ENCODE results near the gene AFF2.

The AFF2 gene

DNA sequence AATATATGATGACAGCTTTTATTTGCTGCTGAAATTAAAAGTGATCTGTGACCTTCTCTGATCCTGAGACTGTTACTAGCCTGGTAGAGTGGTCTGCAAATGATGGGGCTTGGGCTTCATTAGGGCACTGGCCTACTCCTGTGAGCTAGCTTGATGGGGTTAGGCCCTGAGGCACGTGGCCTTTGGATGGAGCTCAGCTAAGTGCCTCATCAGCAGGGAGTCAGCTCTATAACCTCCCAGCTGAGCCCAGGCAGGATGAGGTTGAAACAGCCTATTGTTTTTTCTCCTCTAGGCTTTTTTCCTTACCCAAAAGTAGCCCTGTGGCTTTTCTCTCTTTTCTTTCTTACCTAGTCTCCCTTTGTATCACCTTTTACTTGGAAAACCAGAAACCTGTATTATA, 92.2 kb downstream of the AFF2 start:
- no peak for DNase-seq

DNA sequence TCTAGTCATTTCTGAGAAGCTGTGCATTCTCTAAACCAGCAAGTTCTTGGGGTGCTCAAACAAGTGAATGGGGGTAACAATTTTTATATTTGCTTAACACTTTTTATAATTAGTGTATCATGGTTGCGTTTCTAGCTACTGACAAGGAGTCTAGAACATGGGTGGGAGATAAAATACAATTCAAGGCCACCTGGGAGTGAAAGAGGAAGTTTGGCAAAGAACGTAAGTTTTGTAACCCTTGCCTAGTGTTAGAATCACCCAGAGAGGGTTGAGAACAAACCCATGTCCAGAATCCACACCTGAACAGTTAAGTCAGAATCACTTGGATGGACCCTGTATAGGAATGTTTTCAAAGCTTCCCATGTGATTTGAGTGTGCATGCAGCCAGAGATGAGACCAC, 92.7 kb downstream of the AFF2 start:
- no peak for DNase-seq

- no peak for DNase-seq
Observed at GRCh38 chrX:148593987-148594386, 93.6 kb downstream of the AFF2 start.

- DNase-seq: no peak
Observed at GRCh38 chrX:148599404-148599803, 99.0 kb downstream of the AFF2 start.

GRCh38 chrX:148600131-148600530, 99.7 kb downstream of the AFF2 start:
- no peak for DNase-seq

DNA sequence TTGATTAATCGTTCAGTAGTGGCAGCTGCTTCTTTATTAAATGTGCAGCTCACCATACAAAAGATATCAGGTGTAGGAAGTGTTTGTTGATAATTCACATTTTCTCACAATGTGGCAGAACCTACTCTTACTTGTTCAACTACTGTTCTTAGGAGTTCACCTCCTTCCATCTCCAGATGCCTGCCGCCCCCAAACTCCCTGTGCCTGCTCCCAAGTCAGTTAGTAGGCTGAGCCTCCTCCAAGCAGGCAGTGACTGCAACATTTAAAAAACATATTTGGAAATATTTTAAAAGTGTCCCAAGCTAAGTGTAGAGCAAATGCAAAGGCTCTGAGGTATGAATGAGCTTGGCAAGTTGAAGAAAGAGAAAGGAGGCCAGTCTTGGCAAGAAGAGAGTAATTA, 100.2 kb downstream of the AFF2 start:
- DNase-seq: no peak

GRCh38 chrX:148601034-148601433, 100.6 kb downstream of the AFF2 start:
- no peak for DNase-seq

GRCh38 chrX:148609515-148610327, 109.3 kb downstream of the AFF2 start:
- DNase-seq: no peak

- DNase-seq: no peak
Observed at GRCh38 chrX:148610328-148610698, 109.9 kb downstream of the AFF2 start.

DNA sequence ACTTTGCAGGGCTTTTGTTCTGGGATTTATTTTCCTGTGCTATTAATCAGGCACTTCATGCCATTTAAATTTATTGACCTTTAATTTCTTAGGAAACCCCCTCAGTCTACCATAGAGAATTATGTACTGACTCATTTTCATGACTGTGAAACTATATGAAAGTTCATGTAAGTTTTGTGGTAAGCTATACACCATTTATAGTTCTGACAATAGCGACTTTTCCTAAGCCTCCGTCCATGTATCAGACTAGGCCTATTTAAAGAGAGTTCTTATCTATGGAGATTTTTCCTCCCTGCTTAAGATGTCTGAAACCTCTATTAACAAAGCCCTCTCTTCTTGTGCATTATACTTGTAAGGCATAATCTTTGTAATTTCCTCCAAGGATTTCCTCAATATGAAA, 111.6 kb downstream of the AFF2 start:
- DNase-seq: no peak

DNA sequence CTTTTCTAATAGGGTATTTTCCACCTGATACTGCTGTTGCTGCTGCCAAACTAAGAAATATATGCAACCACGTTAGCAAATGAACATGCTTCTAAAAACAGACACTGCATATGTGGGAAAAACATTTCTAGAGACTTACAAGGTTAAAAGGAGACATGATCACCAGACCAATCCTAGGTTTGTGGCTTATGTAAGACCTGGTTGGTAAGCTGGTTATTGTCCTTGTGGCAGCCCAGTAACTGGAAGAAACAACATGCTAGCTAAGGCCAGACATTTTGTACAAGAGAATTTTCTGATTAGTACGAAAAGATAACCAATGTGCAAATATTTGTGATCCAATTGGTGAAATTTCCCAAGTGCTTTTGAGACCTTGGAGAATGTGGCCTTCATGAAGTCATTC, 112.0 kb downstream of the AFF2 start:
- no peak for DNase-seq

- DNase-seq: no peak
Observed at GRCh38 chrX:148613636-148614035, 113.2 kb downstream of the AFF2 start.

- DNase-seq: no peak
Observed at GRCh38 chrX:148615491-148615890, 115.1 kb downstream of the AFF2 start.

DNA sequence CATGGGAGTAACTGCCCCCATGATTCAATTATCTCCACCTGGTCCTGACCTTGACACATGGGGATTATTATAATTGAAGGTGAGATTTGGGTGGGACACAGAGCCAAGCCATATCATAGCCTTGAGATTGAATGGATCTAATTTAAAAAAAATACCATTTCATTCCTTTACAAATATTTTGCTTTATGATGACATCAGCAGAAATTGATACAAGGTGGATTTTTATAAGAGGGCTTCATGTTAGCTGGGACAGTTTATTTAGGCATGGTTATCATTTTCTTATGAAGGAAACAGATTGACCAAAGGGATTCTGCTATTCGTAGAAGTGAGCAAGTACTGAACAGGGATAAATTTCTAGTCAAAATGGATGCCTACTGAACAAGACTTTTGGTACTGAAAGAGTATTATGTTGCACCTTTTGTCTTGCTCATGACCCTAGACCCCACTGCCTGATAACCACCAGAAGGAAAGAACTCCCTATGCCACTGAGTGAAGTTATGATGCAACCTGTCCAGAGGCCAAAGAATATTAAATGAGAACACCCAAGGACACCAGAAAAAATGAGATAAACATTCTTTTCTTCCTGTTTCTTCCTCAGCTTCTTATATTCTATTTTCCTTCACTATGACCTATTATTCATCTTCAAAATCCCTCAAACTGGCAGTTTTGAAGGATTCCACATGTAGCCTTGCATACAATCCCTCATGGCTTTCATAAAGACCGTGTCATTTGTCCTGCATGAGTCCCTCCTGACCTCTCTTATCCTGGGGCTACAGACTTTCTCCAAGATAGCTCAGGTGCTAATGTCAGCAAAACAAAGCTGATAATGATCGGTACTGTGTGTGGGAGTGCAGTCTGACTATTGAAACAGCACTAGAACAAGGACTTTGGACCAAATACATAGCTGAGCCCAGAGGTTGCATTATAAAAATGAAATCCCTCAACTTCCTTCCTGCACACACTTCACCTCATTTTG, 118.3 kb downstream of the AFF2 start:
- DNase-seq: no peak

DNA sequence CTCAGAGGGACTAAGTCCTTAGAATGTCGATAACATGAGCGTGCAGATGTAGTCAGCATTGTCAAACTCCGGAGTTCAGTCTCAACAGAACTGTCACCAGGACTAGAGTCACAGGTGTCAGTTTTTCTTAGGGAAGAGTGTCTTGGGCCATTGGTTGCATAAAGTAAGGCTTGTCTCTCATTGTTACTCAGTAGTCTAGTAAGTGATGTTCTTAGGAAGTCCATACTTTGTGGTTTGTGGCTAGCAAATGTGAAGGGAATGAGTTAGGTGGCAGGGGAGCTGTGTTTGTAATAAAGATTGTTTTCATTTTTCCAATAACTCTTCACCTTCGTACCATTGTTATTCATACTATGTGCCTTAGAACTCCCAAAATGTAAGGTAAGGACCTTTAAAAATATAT, 119.6 kb downstream of the AFF2 start:
- no peak for DNase-seq

DNA sequence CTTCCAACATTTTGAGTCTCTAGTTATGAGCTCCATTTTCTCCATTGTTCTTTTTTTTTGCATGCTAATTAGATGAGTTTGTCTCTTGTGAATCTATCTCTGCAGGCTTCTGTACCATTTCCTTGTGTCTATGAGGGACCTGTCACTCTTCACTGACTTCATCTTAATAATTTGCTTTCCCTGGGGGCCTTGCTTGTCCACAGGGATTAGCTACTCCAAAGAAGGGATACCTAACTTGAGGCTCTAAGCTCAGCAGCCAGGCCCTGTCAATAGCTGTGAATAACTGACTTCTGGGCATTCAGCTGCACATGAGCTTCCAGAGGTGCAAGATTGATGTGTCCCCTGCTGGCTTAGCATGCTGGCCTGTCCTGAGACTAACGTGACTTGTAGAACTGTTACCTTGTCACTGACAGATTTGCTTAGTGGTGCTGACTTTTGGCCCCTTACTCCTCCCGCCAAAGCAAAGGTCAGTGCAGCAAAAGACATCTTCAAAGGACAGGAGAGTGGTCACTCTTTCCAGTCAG, 124.6 kb downstream of the AFF2 start:
- no peak for DNase-seq

GRCh38 chrX:148628621-148629020, 128.2 kb downstream of the AFF2 start:
- DNase-seq: no peak

DNA sequence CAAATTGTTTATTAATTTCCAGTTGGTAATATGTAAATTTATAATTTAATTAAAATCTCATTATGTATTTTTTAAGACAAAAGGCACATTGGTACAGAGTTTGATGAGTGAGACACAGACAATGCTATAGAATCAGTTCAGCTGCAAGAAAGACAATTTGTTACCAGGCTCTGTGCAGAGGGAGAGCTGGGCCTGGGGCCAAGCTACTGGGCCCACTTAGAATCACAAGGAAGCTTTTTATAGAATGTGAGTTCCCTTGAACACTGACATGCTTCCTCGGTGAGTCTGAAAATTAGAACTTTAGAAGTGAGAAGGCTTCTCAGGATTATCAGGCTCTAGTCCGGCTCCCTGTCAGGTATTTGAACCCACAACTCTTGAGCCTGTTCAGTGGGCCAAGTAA, 129.0 kb downstream of the AFF2 start:
- DNase-seq: no peak

DNA sequence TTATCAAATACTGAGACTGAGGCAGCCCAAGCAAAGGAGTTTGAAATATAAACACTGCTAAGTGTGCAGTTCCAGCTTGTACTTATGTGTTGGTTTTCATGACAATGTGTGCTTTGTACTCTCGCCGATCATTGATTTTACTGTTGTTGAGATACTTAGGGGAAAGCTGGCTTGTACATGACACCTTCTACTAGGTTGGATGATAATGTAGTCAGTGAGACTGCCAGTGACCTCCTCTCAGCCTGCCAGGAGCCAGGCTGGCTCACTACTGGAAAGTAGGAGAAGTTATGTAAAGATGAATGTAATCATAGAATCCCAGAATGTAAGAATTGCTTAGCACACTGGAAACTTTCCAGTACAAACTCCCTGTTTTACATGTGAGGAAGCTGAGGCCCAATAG, 132.0 kb downstream of the AFF2 start:
- no peak for DNase-seq

DNA sequence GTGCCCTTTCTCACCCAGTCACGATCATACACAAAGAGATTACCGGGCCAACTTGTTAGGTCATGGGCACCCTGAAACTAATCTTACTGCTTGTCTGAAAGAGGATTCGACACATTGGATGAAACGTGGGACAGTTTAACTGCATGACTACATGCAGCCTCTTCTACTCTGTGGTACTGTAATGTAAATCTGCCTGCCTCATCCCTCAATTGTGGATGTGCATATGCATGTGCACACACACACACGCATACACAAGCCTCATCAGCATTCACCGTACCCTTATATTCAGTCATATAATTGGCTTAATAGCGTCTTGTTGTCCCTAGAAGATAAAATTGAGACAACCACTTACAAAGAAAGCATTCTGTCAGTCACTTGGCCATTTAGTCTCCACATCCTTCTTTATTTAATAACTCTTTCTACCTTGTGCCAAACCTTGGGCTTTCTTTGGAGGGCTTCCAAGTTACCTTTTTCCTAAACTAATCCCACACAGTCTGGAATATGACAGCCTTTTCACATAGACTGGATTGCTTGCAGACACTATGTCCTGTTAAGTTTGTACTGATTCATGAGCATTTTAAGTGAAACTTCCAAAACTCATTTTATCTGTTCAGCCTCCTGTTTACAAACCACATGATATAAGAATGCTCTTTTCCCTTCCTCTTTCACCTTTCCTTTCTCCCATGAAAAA, 132.9 kb downstream of the AFF2 start:
- no peak for DNase-seq

DNA sequence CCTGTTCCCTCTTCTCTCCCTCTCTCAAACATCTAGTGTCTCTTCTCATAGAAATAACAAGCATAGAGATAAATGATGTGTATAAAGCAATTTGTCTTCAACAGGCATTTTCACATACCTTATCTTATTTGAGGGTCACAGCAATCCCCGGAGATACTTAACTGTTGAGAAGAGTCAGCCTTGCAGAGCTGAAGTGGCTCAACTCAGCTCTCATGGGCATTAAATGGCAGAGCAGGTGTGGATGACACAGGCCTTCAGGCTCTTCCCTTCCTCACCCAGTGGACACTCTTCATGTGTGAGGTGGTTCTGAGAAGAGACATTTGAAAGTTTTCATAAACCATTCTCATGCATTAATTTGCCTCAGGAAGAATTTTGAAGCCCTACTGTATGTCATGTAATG, 134.2 kb downstream of the AFF2 start:
- DNase-seq: no peak

DNA sequence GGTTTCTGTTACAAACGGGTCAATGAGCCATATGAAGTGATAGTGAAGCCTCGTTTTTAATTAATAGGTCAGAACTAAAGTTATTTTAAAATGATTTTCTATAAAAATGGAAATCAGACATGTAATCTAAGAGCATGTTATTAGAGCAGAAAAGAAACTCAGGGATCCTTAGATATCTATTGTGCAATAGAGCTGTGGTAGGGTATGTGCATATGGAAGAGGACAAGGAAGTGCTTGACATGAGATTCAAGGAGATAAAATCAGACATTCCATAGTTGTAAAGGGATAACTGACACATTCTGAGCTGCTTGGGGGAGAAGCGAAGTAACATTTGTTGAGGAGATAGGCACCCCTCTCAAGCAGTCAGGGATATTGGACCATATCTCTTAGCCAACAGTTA, 143.0 kb downstream of the AFF2 start:
- no peak for DNase-seq

GRCh38 chrX:148647651-148648050, 147.2 kb downstream of the AFF2 start:
- no peak for DNase-seq
